ENCODE measurements around the gene TRNT1. TPM values are rescaled to one million over a fixed set of nuclear protein-coding genes. Genes with fewer than 3 reads are reported as not detected.

The TRNT1 gene
- total and polyA plus RNA-seq, 4 experiments from 2014 or later: 23.2 to 44.8 (median 35.3) TPM

GRCh38 chr3:3189102-3189727, 62.5 kb downstream of the TRNT1 start:
- Mint-ChIP-seq H3K4me3 (peak overlapping the region in 7 of 8 donors; percentile 2 to 55 (median 48)), H3K27me3 (no peaks in the 10 kb centered on the region), H3K4me1 (peaks cover 41 to 57% (median 47%) of the 10 kb centered on the region in 4 donors), H3K9me3 (peaks cover 0 to 22% (median 12%) of the 10 kb centered on the region in 8 donors), H3K27ac (peak overlapping the region; percentile 77 to 89 (median 84)), H3K36me3 (no peaks in the 10 kb centered on the region)
- ChIA-PET CTCF (ENCODE audit: partially characterized antibody) (interaction anchor here (1.1 to 9.3 kb wide), 4 partner anchors 7 to 17 kb away, joined by 4 to 90 read pairs (median 46); partner anchors contain the start of gene CRBN), POLR2A (ENCODE audit: partially characterized antibody) (interaction anchor here (1.2 to 1.5 kb wide), 2 partner anchors 10 to 15 kb away, joined by 7 to 8 read pairs; partner anchors contain the start of gene CRBN)
- Histone ChIP-seq H3K4me3 (ENCODE audit: low read length in 2 of 2) (no peak overlapping the region), H3K9me3 (ENCODE audit: control insufficient read depth in 1 of 2, low read length in 2 of 2) (no peaks in the 10 kb centered on the region), H3K4me1 (ENCODE audit: insufficient read depth, low read length) (peaks cover 47% of the 10 kb centered on the region), H3K36me3 (ENCODE audit: insufficient read depth, low read length) (no peaks in the 10 kb centered on the region), H3K27ac (ENCODE audit: low read depth, low read length) (no peak overlapping the region), H3K27me3 (ENCODE audit: insufficient read depth, low read length) (no peaks in the 10 kb centered on the region)
- DNase-seq: no peak
- intact Hi-C loops (cut with micrococcal nuclease): no loop called here

GRCh38 chr3:3189961-3190360, 63.2 kb downstream of the TRNT1 start:
- CTCF ChIA-PET (ENCODE audit: partially characterized antibody): interaction anchor here (1.1 to 9.3 kb wide), 4 partner anchors 8 to 17 kb away, joined by 4 to 90 read pairs (median 46); partner anchors contain the start of gene CRBN
- H3K27ac Mint-ChIP-seq: peak overlapping the region; percentile 77 to 89 (median 84)
- no peak overlapping the region for H3K27ac ChIP-seq (ENCODE audit: low read depth, low read length)

GRCh38 chr3:3191675-3192285, 65.0 kb downstream of the TRNT1 start:
- CTCF ChIA-PET (ENCODE audit: partially characterized antibody): interaction anchor here (0.6 to 9.3 kb wide), 7 partner anchors 10 to 1105 kb away, joined by 3 to 90 read pairs (median 10); partner anchors contain the start of gene CRBN
- H3K27ac ChIP-seq (ENCODE audit: low read depth, low read length): peak overlapping the region; percentile 49
- intact Hi-C loops (cut with micrococcal nuclease): loop anchor here (1.0 kb wide), 1 partner anchor 12 kb away; the partner anchor contains the start of gene CRBN
- H3K36me3 Mint-ChIP-seq: no peaks in the 10 kb centered on the region
- peaks cover 43 to 75% (median 59%) of the 10 kb centered on the region in 4 donors for H3K4me1 Mint-ChIP-seq
- H3K4me3 ChIP-seq (ENCODE audit: low read length in 2 of 2): peak overlapping the region; percentile 18 to 44
- peaks cover 0 to 10% (median 3%) of the 10 kb centered on the region in 8 donors for H3K9me3 Mint-ChIP-seq
- H3K27me3 ChIP-seq (ENCODE audit: insufficient read depth, low read length): no peaks in the 10 kb centered on the region
- H3K4me3 Mint-ChIP-seq: peak overlapping the region; percentile 36 to 86 (median 78)
- no peaks in the 10 kb centered on the region for H3K9me3 ChIP-seq (ENCODE audit: control insufficient read depth in 1 of 2, low read length in 2 of 2)
- H3K36me3 ChIP-seq (ENCODE audit: insufficient read depth, low read length): no peaks in the 10 kb centered on the region
- peaks cover 47% of the 10 kb centered on the region for H3K4me1 ChIP-seq (ENCODE audit: insufficient read depth, low read length)
- H3K27me3 Mint-ChIP-seq: no peaks in the 10 kb centered on the region
- POLR2A ChIA-PET (ENCODE audit: partially characterized antibody): interaction anchor here (1.2 to 3.9 kb wide), 6 partner anchors 9 to 1301 kb away, joined by 3 to 26 read pairs (median 8); partner anchors contain the start of genes CRBN, ITPR1 and TRNT1
- peak; percentile 36 to 54 (median 50) for DNase-seq
- peak overlapping the region; percentile 83 to 93 (median 89) for H3K27ac Mint-ChIP-seq

More at GRCh38 chr3:3189961-3190360, 63.2 kb downstream of the TRNT1 start:
- H3K4me1 ChIP-seq (ENCODE audit: insufficient read depth, low read length): peaks cover 47% of the 10 kb centered on the region
- Mint-ChIP-seq H3K36me3 (no peaks in the 10 kb centered on the region), H3K9me3 (peaks cover 0 to 22% (median 12%) of the 10 kb centered on the region in 8 donors), H3K4me1 (peaks cover 42 to 59% (median 50%) of the 10 kb centered on the region in 4 donors), H3K27me3 (no peaks in the 10 kb centered on the region), H3K4me3 (peak overlapping the region; percentile 1 to 55 (median 48))
- H3K9me3 ChIP-seq (ENCODE audit: control insufficient read depth in 1 of 2, low read length in 2 of 2): no peaks in the 10 kb centered on the region
- POLR2A ChIA-PET (ENCODE audit: partially characterized antibody): interaction anchor here (1.5 to 3.9 kb wide), 2 partner anchors 10 to 17 kb away, joined by 8 to 26 read pairs; partner anchors contain the start of gene CRBN
- no peaks in the 10 kb centered on the region for H3K36me3 ChIP-seq (ENCODE audit: insufficient read depth, low read length)
- no peaks in the 10 kb centered on the region for H3K27me3 ChIP-seq (ENCODE audit: insufficient read depth, low read length)
- intact Hi-C loops (cut with micrococcal nuclease): no loop called here
- DNase-seq: no peak
- H3K4me3 ChIP-seq (ENCODE audit: low read length in 2 of 2): no peak overlapping the region

GRCh38 chr3:3192286-3192675, 65.5 kb downstream of the TRNT1 start:
- H3K4me1 Mint-ChIP-seq: peaks cover 43 to 77% (median 59%) of the 10 kb centered on the region in 4 donors
- no peak for DNase-seq
- intact Hi-C loops (cut with micrococcal nuclease): loop anchor here (1.0 kb wide), 1 partner anchor 13 kb away; the partner anchor contains the start of gene CRBN
- no peaks in the 10 kb centered on the region for H3K27me3 ChIP-seq (ENCODE audit: insufficient read depth, low read length)
- H3K27ac Mint-ChIP-seq: peak overlapping the region; percentile 83 to 93 (median 89)
- H3K4me3 ChIP-seq (ENCODE audit: low read length in 2 of 2): peak overlapping the region; percentile 18 to 44
- CTCF ChIA-PET (ENCODE audit: partially characterized antibody): interaction anchor here (0.6 to 9.3 kb wide), 8 partner anchors 9 to 1104 kb away, joined by 3 to 90 read pairs (median 9); partner anchors contain the start of gene CRBN
- H3K4me3 Mint-ChIP-seq: peak overlapping the region; percentile 36 to 86 (median 78)
- POLR2A ChIA-PET (ENCODE audit: partially characterized antibody): interaction anchor here (1.2 to 3.9 kb wide), 6 partner anchors 8 to 1301 kb away, joined by 3 to 26 read pairs (median 8); partner anchors contain the start of genes CRBN, ITPR1 and TRNT1
- H3K36me3 ChIP-seq (ENCODE audit: insufficient read depth, low read length): no peaks in the 10 kb centered on the region
- H3K36me3 Mint-ChIP-seq: no peaks in the 10 kb centered on the region
- peaks cover 0 to 6% (median under 1%) of the 10 kb centered on the region in 8 donors for H3K9me3 Mint-ChIP-seq
- peak overlapping the region; percentile 49 for H3K27ac ChIP-seq (ENCODE audit: low read depth, low read length)
- H3K27me3 Mint-ChIP-seq: no peaks in the 10 kb centered on the region
- peaks cover 47% of the 10 kb centered on the region for H3K4me1 ChIP-seq (ENCODE audit: insufficient read depth, low read length)
- no peaks in the 10 kb centered on the region for H3K9me3 ChIP-seq (ENCODE audit: control insufficient read depth in 1 of 2, low read length in 2 of 2)

GRCh38 chr3:3194861-3195260, 68.1 kb downstream of the TRNT1 start:
- peak overlapping the region in 3 of 7 donors; percentile 5 to 91 (median 72) for H3K27ac Mint-ChIP-seq

GRCh38 chr3:3196148-3196861, 69.6 kb downstream of the TRNT1 start:
- Mint-ChIP-seq H3K9me3 (no peaks in the 10 kb centered on the region), H3K4me1 (peaks cover 28 to 61% (median 40%) of the 10 kb centered on the region in 4 donors), H3K4me3 (no peak overlapping the region), H3K36me3 (no peaks in the 10 kb centered on the region), H3K27me3 (no peaks in the 10 kb centered on the region), H3K27ac (peak overlapping the region in 1 of 7 donors; percentile 19)
- no peaks in the 10 kb centered on the region for H3K27me3 ChIP-seq (ENCODE audit: insufficient read depth, low read length)
- H3K9me3 ChIP-seq (ENCODE audit: control insufficient read depth in 1 of 2, low read length in 2 of 2): no peaks in the 10 kb centered on the region
- ChIA-PET POLR2A (ENCODE audit: partially characterized antibody) (no interaction called here), CTCF (ENCODE audit: partially characterized antibody) (interaction anchor here (1.2 to 1.3 kb wide), 2 partner anchors 1094 to 1101 kb away, joined by 3 to 5 read pairs; no protein-coding TSS in a partner anchor)
- peaks cover 26% of the 10 kb centered on the region for H3K4me1 ChIP-seq (ENCODE audit: insufficient read depth, low read length)
- no peak for DNase-seq
- H3K27ac ChIP-seq (ENCODE audit: low read depth, low read length): no peak overlapping the region
- no peaks in the 10 kb centered on the region for H3K36me3 ChIP-seq (ENCODE audit: insufficient read depth, low read length)
- intact Hi-C loops (cut with micrococcal nuclease): no loop called here
- H3K4me3 ChIP-seq (ENCODE audit: low read length in 2 of 2): no peak overlapping the region

More at GRCh38 chr3:3194861-3195260, 68.1 kb downstream of the TRNT1 start:
- Histone ChIP-seq H3K27ac (ENCODE audit: low read depth, low read length) (no peak overlapping the region), H3K9me3 (ENCODE audit: control insufficient read depth in 1 of 2, low read length in 2 of 2) (no peaks in the 10 kb centered on the region), H3K4me3 (ENCODE audit: low read length in 2 of 2) (no peak overlapping the region), H3K36me3 (ENCODE audit: insufficient read depth, low read length) (no peaks in the 10 kb centered on the region), H3K4me1 (ENCODE audit: insufficient read depth, low read length) (peaks cover 36% of the 10 kb centered on the region), H3K27me3 (ENCODE audit: insufficient read depth, low read length) (no peaks in the 10 kb centered on the region)
- Mint-ChIP-seq H3K4me3 (peak overlapping the region in 1 of 8 donors; percentile 69), H3K36me3 (no peaks in the 10 kb centered on the region), H3K27me3 (no peaks in the 10 kb centered on the region), H3K9me3 (no peaks in the 10 kb centered on the region), H3K4me1 (peaks cover 33 to 66% (median 45%) of the 10 kb centered on the region in 4 donors)
- intact Hi-C loops (cut with micrococcal nuclease): no loop called here
- no peak for DNase-seq
- ChIA-PET POLR2A (ENCODE audit: partially characterized antibody) (no interaction called here), CTCF (ENCODE audit: partially characterized antibody) (interaction anchor here (1.6 kb wide), 1 partner anchor 804 kb away, joined by 3 read pairs; no protein-coding TSS in a partner anchor)

All from CD4-positive, alpha-beta memory T cell (primary cell).